GM19468 (cell line): ENCODE measurements around the gene FBP2.

ENCODE experiments used
- ATAC-seq: cut with Tn5 transposase; IDR thresholded peaks from one replicate; pipeline ENCODE4 v1.9.1; 2021; ENCODE audit warnings: mild to moderate bottlenecking, moderate library complexity, moderate number of reproducible peaks; ENCODE audit not compliant: unreplicated experiment; ENCODE audit errors: extremely low read depth

The FBP2 gene

DNA sequence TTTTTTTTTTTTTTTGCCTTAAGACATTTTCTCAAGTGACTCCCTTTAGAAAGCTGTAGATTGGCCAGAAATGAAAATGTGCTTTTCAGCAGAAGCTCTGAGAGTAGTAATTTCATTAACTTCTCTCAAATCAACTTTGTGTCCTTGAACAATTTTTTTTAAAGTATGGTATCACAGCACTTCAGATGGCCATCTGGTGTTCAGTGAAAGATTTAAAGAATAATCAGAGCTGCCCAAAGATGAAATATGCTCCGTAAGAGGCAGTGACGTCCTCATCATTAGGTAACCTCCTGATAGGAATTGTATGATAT, 81.7 kb downstream of the FBP2 start:
- no peak for ATAC-seq

GRCh38 chr9:94511134-94511954, 82.3 kb downstream of the FBP2 start:
- ATAC-seq: no peak
